ENCODE measurements around the gene IL21R. TPM values are rescaled to one million over a fixed set of nuclear protein-coding genes. Genes with fewer than 3 reads are reported as not detected.

The IL21R gene
- total and polyA plus RNA-seq, 10 of the 15 experiments (the other 5 are each of a cell fraction or from before 2014, with no cell fraction given): 5.3 to 138 (median 82.5) TPM

GRCh38 chr16:27458987-27459688 lies 57.2 kb downstream of the IL21R start:
- Histone ChIP-seq H3K9ac (ENCODE audit: control insufficient read depth, insufficient read depth, low read length) (no peak overlapping the region), H3K79me2 (ENCODE audit: control insufficient read depth, insufficient read depth, low read length) (no peaks in the 10 kb centered on the region), H3K27me3 (replicated peaks in 1 of 2; ENCODE audit: control insufficient read depth in 2 of 2, insufficient read depth in 2 of 2, low read length in 1 of 2) (no peaks in the 10 kb centered on the region), H2AFZ (ENCODE audit: control insufficient read depth, low read depth, low read length) (no peak overlapping the region), H3K9me3 (replicated peaks; ENCODE audit: control insufficient read depth, insufficient read depth, low read length) (no peaks in the 10 kb centered on the region; the same call in 2 of the 3 replicates), H4K20me1 (ENCODE audit: control insufficient read depth, insufficient read depth) (no peaks in the 10 kb centered on the region), H3K4me1 (ENCODE audit: control insufficient read depth, insufficient read depth, low read length) (peaks cover 12% of the 10 kb centered on the region), H3K27ac (ENCODE audit: control insufficient read depth, insufficient read depth) (no peak overlapping the region), H3K36me3 (ENCODE audit: control insufficient read depth in 2 of 2, insufficient read depth in 2 of 2, low read length in 1 of 2) (peaks cover 3 to 5% of the 10 kb centered on the region in 2 experiments; a peak in 3 of 4 replicates), H3K4me2 (ENCODE audit: control insufficient read depth, insufficient read depth) (no peak overlapping the region), H3K4me3 (no peak overlapping the region)
- ChIA-PET SMC1A (ENCODE audit: uncharacterized antibody, unreplicated experiment) (interaction anchor here (1.0 to 2.2 kb wide), 4 partner anchors 32 to 307 kb away, joined by 3 to 8 read pairs (median 4); no protein-coding TSS in a partner anchor), RAD21 (ENCODE audit: unreplicated experiment) (interaction anchor here (1.5 kb wide), 1 partner anchor 280 kb away, joined by 5 read pairs; no protein-coding TSS in a partner anchor), POLR2A (no interaction called here), CTCF (interaction anchor here (0.6 to 3.7 kb wide), 8 partner anchors 58 to 348 kb away, joined by 3 to 12 read pairs (median 4); no protein-coding TSS in a partner anchor)
- FAIRE-seq (no peak), DNase-seq (ENCODE audit: low read depth, low spot score) (no peak), ATAC-seq (no peak)
- no peak for TF ChIP-seq MEF2B (IDR thresholded peaks at IDR 0.05; ENCODE audit: partially characterized antibody, poor library complexity, severe bottlenecking)
- no peak for TF ChIP-seq ASH2L (IDR thresholded peaks at IDR 0.05; ENCODE audit: borderline replicate concordance, low read depth)
- no peak for TF ChIP-seq BCL11A (IDR thresholded peaks at IDR 0.05; ENCODE audit: low read depth, low read length)
- no peak for TF ChIP-seq CHD2 (IDR thresholded peaks at IDR 0.05; ENCODE audit: borderline replicate concordance, low read depth, low read length)
- TF ChIP-seq MTA3 (IDR thresholded peaks at IDR 0.05; ENCODE audit: borderline replicate concordance, low read length): peak; percentile 46; the same call in 1 of the 2 replicates
- no peak for TF ChIP-seq BACH1 (IDR thresholded peaks at IDR 0.05; ENCODE audit: borderline replicate concordance)
- no peak for TF ChIP-seq CBX3 (IDR thresholded peaks at IDR 0.05; ENCODE audit: borderline replicate concordance, low read depth)
- BruUV-seq (replicated peaks): no TSS peak
- intact Hi-C loops (cut with micrococcal nuclease; ENCODE audit: unreplicated experiment) (loop anchor here (5.0 kb wide), 1 partner anchor 1622 kb away; no protein-coding TSS in a partner anchor), in situ Hi-C loops (cut with MboI) (loop anchor here (5.0 to 10.0 kb wide), 3 partner anchors 227 to 1624 kb away; no protein-coding TSS in a partner anchor)
- 79% methylated on average over 5 of the region's 5 CpGs for WGBS (ENCODE audit: insufficient coverage, insufficient replicate concordance, low lambda C conversion rate, missing lambda C conversion rate)
